Fibroblast of skin of right quadriceps (primary cell): ENCODE measurements around the gene RIMS3.
"Not testable (repeated sequence)": the region's sequence is repeated elsewhere in the genome, so short reads cannot be mapped to it uniquely, and the experiment has no call there.

Experiments used
- DNase-seq: peaks from one replicate; pipeline ENCODE4 v3.0.0-alpha.2; 2013

RIMS3 gene

DNA sequence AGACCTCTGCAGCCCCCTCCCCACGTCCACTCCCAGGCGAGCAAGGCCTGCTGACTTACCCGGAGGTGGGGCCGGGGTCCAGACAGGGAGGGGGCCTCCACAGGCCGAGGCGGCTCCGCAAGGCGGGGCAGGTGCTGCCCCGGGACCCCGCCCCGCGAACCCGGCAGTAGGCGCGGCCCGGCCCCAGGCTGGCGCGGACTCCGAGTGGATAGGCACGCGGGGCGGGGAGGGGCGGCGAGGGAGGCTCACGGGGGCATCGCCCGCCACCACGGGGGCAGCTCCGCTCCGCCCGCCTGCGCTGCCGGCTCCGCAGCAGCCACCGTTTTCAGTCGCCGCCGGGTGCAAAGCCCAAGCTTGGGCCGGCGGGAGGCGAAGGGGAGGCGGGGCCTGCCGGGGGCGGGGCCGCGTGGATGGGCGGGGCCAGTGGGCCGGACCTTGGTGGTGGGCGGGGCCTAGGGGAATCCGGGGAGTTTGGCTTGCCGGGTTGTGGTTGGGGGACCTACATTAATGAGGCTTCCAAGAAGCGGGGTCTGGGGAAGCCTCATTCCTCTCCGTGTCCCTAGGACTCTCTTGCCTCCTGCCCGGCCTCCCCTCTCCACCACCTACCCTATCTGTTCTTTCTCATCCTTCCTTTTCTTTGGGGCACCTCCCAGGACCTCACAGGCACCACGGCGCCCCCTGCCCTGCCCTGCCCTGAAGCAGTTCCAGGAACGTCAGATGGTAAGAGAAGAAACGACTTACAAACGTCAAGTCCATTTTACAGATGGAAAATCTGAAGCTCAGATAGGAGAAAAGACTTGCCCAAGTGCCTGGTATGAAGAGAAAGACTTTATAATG lies at the start of gene RIMS3:
Gene RIMS3 (minus strand): TSS at position 348 of the 837 bp plus-strand sequence. CDS start 23,757 bp downstream, outside the sequence.
- DNase-seq: peak; percentile 46

- no peak for DNase-seq
These were observed 47.5 kb upstream of the RIMS3 start for GRCh38 chr1:40712997-40713396.

- no peak for DNase-seq
These were observed 47.0 kb upstream of the RIMS3 start for GRCh38 chr1:40712405-40712944.

DNA sequence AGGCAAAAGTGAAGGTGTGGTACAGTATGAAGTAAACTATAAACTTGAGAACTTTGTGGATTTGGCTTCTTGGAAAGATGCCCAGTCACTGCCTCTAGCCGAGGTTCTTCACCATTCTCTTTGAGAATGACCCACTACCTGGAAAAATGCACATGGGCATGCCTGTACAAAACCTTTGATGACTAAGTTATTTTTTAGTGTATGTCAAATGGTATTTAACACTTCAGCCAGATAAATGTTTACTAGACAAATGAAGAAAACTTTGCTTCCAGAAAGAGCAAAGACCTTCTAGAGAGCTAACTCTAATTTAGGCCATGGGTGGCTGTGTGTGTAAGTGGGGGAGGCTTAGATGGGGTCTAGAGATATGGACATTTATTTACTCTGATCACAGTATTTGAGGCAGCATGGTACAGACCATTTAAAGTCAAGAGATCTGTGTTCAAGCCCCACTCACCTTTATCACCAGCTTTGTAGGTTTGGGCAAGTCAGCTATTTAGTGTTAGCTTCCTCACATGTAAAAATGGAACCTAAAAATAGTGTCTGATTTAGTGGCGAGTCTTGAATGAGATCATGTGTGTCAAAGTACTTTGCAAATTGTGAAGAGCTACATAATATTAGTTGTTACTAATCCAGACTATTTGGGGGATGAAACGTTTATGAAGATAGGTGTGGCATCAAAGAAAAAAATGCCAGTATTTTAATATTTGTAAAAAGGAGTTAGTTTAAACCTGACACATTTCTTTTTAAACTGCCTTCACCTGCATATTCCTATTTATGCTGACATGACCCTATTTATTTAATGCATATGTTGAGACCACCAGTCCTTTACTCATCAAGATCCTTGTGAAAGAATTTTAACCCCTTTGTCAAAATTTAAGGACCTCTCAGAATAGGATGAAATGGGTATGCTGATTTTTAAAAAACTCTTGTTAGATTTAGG lies 46.3 kb upstream of the RIMS3 start:
- peak; percentile 68 for DNase-seq

DNA sequence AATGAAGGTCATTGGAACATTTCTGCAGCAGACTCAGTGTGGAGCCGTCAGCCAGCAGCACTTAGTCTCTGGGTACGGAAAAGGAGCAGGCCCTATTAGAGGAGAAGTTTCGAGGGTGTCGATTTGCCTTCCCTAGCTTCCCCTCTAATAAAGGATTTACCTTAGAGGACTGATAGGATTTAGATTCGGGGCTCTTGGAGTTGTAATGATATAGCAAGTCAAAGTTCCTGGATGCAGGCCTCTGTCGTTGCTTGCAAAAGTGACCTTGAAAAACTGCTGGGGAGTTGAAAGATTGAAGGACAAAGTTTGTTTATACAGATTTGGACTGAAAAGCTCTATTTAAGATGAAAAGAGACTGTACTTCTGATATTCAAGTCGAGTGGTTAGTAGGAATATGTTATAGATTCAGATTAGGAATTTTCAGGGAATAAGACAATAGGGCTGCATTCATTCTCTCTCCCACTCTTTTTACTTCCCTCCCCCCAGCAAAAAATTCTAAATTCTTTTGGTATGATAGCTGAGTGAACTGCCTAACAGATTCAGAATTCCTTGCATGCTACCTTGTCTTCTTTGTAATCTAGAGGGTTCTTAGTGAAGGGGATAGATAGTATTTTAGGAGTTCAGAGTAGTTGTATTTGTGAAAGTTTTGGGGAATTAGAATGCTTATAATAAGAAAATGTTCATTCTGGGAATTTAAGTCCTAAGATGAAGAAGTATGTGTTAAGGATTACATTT lies 45.3 kb upstream of the RIMS3 start:
- no peak for DNase-seq

- no peak for DNase-seq
These were observed 44.4 kb upstream of the RIMS3 start for GRCh38 chr1:40709802-40710278.

GRCh38 chr1:40709100-40709801 lies 43.8 kb upstream of the RIMS3 start:
- DNase-seq: peak; percentile 96

DNA sequence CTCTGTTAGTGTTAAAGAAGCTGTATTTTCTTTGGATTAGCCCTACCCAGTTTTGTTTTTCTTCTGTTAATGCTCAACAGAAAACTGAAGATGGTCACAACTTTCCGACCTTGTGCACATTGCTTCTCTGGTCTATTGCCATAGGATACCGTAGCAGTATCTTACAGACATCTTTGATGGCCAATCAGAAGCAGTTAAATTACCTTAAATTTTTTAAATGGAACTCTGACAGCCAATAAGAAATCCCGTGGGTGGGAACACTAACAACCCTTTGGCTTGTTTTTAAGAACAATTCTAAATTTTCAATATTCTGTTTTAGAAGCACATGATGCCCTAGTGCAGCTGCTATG lies 43.2 kb upstream of the RIMS3 start:
- DNase-seq: peak; percentile 88

DNA sequence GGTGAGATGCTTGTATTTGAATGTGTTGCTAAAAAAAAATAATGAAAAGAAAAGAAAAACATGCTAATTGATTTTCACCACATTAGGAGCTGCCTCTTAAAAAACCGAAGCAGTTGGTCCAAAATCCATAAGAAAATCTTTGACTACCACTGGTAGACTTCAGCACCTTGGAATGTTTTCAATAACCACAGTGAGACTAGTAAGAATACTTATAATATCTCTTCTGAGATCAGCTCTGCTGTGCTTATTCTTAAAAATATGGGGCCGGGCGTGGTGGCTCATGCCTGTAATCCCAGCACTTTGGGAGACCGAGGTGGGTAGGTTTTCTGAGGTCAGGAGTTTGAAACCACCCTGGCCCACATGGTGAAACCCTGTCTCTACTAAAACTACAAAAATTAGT lies 41.1 kb upstream of the RIMS3 start:
- no peak for DNase-seq

DNA sequence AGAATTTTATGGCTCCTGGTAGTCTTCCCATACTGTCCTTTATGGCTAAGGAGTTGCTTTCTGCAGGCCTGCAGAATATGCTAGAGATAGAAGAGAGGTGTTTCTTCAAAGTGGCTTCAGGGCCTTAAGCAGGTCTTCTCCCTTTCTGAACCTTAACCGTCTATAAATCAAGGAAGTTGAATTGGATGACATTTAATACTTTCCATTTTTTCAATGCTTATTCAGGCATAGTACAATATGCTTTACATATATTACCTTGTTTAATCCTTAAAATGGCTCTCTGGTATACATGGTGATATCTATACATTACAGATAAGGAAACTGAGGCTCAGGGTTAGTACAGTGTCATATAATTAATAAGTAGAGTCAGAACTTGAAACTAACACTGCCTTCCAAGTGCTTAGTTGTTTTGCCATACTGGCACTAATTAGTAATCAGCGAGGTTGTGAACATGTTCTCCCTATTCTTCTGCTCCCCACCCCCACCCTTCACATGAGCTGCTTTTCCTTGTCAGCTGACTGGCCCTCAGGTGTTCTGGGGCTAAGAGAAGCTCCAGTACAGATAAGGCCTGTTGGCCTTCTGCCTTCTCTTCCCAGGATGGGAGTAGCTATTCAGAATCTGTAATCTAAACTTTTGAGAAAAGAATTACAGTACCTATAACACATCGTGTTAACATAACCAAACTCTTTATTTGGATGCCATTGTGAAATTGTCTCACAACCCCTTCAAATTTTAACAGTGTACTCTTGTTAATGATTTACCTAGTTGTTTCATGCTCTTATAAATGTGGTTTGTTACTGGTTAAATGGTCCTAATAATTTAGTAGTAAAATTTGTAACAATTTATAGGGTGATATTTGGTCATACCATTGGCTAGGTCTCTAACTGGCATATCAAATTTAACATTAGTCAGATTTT lies 39.6 kb upstream of the RIMS3 start:
- DNase-seq: no peak

GRCh38 chr1:40703316-40703715 lies 37.8 kb upstream of the RIMS3 start:
- peak; percentile 71 for DNase-seq

DNA sequence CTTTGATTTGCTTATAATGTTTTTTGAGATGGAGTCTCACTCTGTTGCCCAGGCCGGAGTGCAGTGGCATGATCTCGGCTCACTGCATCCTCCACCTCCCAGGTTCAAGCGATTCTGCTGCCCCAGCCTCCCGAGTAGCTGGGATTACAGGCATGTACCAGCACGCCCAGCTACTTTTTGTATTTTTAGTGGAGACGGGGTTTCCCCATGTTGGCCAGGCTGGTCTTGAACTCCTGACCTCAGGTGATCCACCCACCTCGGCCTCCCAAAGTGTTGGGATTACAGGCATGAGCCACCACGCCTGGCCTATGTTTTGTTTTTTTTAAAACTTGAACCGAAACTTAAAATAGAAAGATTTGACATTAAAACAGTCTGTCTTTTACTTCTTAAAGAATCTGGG lies 37.3 kb upstream of the RIMS3 start:
- DNase-seq: not testable (repeated sequence)

DNA sequence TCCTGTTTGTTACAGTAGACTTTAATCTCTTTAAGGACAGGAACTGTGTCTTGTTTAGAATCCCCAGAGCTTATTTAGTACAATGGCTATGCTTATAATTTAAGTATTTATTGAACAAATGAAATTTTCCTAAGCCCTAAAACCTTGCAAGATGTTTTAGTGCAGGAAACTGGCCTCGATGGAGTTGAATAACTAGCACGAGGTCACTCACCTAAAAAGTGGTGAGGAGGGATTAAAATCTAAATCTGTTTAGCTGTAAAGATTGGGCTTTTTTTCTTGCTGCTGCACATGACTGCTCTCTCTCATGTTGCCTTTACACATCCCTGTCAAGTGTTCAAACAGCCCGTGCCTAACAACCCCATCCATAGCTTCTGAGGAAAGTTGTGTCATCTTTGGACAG lies 36.2 kb upstream of the RIMS3 start:
- no peak for DNase-seq

DNA sequence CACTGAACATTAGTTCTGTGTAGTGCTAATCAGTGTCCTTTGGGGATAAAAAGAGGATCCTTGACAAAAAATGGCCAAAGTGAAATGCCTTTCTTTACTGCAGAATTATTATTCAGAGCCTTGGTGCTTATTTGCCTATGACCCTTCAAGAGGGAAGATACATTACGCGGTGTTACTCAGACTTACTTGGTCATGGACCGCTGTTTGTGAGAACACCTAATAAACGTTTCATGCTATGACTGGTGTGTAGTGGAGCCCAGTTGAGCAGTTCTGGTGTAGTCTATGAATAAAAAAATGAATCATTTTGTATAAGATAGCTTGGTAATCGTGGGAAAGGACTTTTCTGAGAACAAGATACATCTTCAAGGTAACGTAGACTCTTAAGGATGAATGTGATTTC lies 34.3 kb upstream of the RIMS3 start:
- no peak for DNase-seq

DNA sequence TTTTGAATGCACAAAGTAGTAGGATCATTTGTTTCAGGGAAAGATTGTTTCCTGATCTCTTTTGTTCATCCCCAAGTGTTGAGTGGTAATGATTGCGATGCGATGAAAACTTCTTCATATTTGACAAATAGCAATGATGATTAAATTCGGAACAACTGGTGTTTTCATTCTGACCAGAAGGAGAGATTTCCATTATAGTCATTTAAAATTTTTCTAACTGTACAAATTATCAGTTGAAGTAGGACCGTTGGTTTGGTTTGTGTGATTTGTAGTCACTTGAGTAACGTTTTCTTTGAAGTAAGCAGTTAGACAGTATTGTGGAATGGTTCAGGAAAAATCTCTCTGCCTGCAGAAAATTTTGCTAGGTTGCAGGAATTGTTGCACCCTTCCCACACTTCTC lies 32.0 kb upstream of the RIMS3 start:
- no peak for DNase-seq

GRCh38 chr1:40696294-40696693 lies 30.8 kb upstream of the RIMS3 start:
- no peak for DNase-seq

- no peak for DNase-seq
These were observed 28.9 kb upstream of the RIMS3 start for GRCh38 chr1:40694353-40694874.

DNA sequence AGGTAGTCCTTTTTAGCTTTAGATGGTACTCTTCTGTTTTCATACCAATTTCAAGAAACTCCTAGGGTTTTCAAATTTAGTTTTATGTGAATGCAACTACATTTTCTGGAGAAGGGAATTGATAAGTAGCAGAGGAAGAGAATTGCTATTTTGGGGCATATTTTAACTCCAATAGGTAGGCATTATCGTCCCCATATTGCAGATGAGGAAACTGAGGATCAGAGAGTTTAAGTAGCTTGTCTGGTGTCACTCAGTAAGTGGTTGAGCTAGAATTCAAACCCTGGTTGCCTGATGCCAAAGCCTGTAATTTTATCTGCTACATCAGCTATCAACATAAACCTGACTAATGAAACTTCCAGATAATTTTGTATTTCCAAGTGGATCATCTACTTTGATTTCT lies 27.9 kb upstream of the RIMS3 start:
- DNase-seq: no peak

DNA sequence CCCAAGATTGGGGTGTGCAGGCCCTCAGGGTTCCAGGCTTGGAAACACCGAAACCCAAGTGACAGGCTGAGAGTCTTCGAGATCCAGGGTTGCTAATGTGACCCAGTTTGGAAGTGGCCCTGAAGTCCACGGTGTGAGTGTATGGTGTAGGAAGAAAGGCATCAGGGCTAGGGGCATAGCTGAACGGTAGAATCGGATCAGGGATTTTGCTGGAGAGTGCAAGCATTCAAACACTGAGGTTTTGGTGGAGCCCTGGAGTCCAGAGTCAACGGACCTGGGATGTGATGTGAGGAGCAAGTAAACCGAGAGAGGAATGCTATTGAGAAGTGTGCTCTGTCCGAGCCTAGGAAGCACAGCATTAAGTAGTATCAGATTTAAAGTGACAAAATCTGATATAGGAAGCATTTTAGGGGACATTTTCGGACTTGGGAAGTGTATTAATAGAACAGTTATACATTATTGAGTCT lies 27.0 kb upstream of the RIMS3 start:
- DNase-seq: no peak
